Common myeloid progenitor, CD34-positive (primary cell): ENCODE results near the gene SLC47A1.
A peak's percentile ranks its signal among the peaks of the same experiment; 100 is the strongest.

Experiments used
- CTCF ChIA-PET: fragments of 350-600 bp; sonication (Branson Sonifier 250); formaldehyde crosslinking; loops from one replicate; lab custom pipeline; 2021; ENCODE audit warnings: antibody characterized with exemption; lab: Charles Lee
- POLR2A ChIA-PET: fragments of 350-600 bp; sonication (Branson Sonifier 250); formaldehyde crosslinking; loops from one replicate; lab custom pipeline; 2021; ENCODE audit warnings: antibody characterized with exemption; lab: Charles Lee
- DNase-seq, 3 donors: peaks; one replicate each; pipeline versions ENCODE4 v3.0.0 to v3.0.0-alpha.2; 2013
- H3K27ac ChIP-seq, 2 experiments: 1 replicate in 1 of 2; 2 replicates in 1 of 2; pipeline ENCODE4 v1.7.0; 2013; ENCODE audit warnings: inconsistent platforms in 2 of 2, low read length in 2 of 2, mild to moderate bottlenecking in 2 of 2, low read depth in 1 of 2, moderate library complexity in 1 of 2; ENCODE audit not compliant: severe bottlenecking in 2 of 2, insufficient read depth in 1 of 2, poor library complexity in 1 of 2
- H3K27me3 ChIP-seq, 5 experiments: replicated peaks in 2 of 5; 1 replicate in 3 of 5; 2 replicates in 2 of 5; pipeline versions ENCODE4 v1.6.1 to v1.7.0; 2013; ENCODE audit warnings: low read length in 4 of 5, mild to moderate bottlenecking in 2 of 5, moderate library complexity in 2 of 5, inconsistent platforms in 1 of 5; ENCODE audit not compliant: insufficient read depth in 5 of 5, control insufficient read depth in 4 of 5
- H3K36me3 ChIP-seq, 4 experiments: 1 replicate in 2 of 4; 2 replicates in 2 of 4; pipeline versions ENCODE4 v1.6.1 to v1.7.0; 2013; ENCODE audit warnings: low read length in 3 of 4, control low read depth in 1 of 4, mild to moderate bottlenecking in 1 of 4; ENCODE audit not compliant: control insufficient read depth in 4 of 4, insufficient read depth in 4 of 4
- H3K4me1 ChIP-seq, 4 experiments: 1 replicate in 3 of 4; 2 replicates in 1 of 4; pipeline versions ENCODE4 v1.6.1 to v1.7.1; 2013; ENCODE audit warnings: low read length in 3 of 4, mild to moderate bottlenecking in 3 of 4, control low read depth in 1 of 4, inconsistent platforms in 1 of 4, moderate library complexity in 1 of 4; ENCODE audit not compliant: control insufficient read depth in 4 of 4, insufficient read depth in 4 of 4; ENCODE audit errors: control extremely low read depth in 1 of 4
- H3K4me3 ChIP-seq, 7 experiments: 1 replicate in 4 of 7; 2 replicates in 3 of 7; pipeline versions ENCODE4 v1.5.1 to v1.7.0; 2013; ENCODE audit warnings: mild to moderate bottlenecking in 7 of 7, low read length in 6 of 7, moderate library complexity in 6 of 7, inconsistent platforms in 2 of 7, low read depth in 2 of 7, control low read depth in 1 of 7; ENCODE audit not compliant: insufficient read depth in 4 of 7, control insufficient read depth in 1 of 7; ENCODE audit errors: extremely low read depth in 1 of 7
- H3K9me3 ChIP-seq, 5 experiments: 1 replicate in 4 of 5; 2 replicates in 1 of 5; pipeline versions ENCODE4 v1.6.1 to v1.7.1; 2013; ENCODE audit warnings: low read length in 4 of 5, mild to moderate bottlenecking in 2 of 5, inconsistent platforms in 1 of 5, low read depth in 1 of 5, moderate library complexity in 1 of 5; ENCODE audit not compliant: control insufficient read depth in 4 of 5, insufficient read depth in 2 of 5; ENCODE audit errors: control extremely low read depth in 1 of 5
- WGBS: methylation state at CpG from one replicate; pipeline ENCODE4 v1.1.5; 2013; ENCODE audit not compliant: insufficient coverage; 5-methylcytosine and 5-hydroxymethylcytosine counted together

The SLC47A1 gene

GRCh38 chr17:19590912-19591551 is 57.4 kb downstream of the SLC47A1 start:
- ChIA-PET CTCF (interaction anchor here (1.1 kb wide), 1 partner anchor 9 kb away, joined by 4 read pairs; no protein-coding TSS in a partner anchor), POLR2A (no interaction called here)
- Histone ChIP-seq H3K4me3 (no peak overlapping the region), H3K9me3 (no peaks in the 10 kb centered on the region), H3K36me3 (no peaks in the 10 kb centered on the region), H3K27ac (no peak overlapping the region), H3K27me3 (no peaks in the 10 kb centered on the region), H3K4me1 (peaks cover 0 to 10% (median 0%) of the 10 kb centered on the region in 4 experiments)
- 95% methylated on average over 6 of the region's 8 CpGs for WGBS
- no peak for DNase-seq

DNA sequence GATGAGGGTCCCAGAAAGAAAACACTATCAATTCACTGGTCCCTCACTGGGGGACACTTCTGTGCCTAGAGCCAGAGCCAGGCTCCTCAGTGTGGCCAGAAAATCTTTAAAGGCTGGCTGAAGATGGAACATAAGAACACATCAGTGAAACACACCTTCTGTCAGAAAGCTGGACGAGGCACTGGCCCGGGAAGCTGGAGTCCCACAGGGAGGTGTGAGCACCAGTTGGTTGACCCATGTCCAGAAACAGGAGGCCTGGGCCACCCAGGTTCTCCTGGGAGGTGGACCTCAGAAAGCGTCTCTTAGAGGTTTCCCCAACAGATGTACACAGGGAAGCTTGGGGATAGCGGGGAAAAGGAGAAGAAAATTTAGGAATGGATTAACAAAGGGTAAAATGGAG is 58.7 kb downstream of the SLC47A1 start:
- H3K27ac ChIP-seq = no peak overlapping the region
- DNase-seq = no peak
- H3K9me3 ChIP-seq = no peaks in the 10 kb centered on the region
- H3K4me3 ChIP-seq = no peak overlapping the region
- H3K27me3 ChIP-seq = no peaks in the 10 kb centered on the region
- no peaks in the 10 kb centered on the region for H3K36me3 ChIP-seq
- ChIA-PET POLR2A (no interaction called here), CTCF (interaction anchor here (1.0 kb wide), 1 partner anchor 76 kb away, joined by 4 read pairs; no protein-coding TSS in a partner anchor)
- peaks cover 0 to 10% (median 0%) of the 10 kb centered on the region in 4 experiments for H3K4me1 ChIP-seq
- WGBS = 94% methylated on average over 4 of the region's 4 CpGs

DNA sequence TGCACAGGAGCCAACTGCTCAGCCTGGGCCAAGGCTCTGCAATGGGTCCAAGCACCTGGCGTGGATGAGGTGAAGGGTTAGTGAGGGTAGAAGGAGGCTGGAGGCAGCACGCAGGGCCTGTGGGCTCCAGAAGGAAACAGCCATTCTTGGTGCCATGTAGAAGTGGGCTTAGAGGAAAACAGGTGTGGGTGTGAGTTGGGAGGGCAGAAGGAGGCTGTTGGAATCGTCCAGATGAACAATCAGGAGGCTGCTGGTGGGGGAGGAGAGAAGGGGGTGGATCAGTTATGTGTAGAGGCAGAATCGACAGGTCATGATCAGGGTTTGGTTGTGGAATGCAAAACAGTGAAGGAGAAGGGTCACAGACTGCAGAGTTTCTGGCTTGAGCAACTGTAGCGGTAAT is 63.2 kb downstream of the SLC47A1 start:
- H3K27me3 ChIP-seq = no peaks in the 10 kb centered on the region
- H3K27ac ChIP-seq = no peak overlapping the region
- H3K36me3 ChIP-seq = no peaks in the 10 kb centered on the region
- CTCF ChIA-PET = interaction anchor here (0.6 kb wide), 1 partner anchor 117 kb away, joined by 3 read pairs; no protein-coding TSS in a partner anchor
- no peaks in the 10 kb centered on the region for H3K4me1 ChIP-seq
- no peak for DNase-seq
- no peak overlapping the region for H3K4me3 ChIP-seq
- POLR2A ChIA-PET = no interaction called here
- no peaks in the 10 kb centered on the region for H3K9me3 ChIP-seq
- 98% methylated on average over 4 of the region's 5 CpGs for WGBS

DNA sequence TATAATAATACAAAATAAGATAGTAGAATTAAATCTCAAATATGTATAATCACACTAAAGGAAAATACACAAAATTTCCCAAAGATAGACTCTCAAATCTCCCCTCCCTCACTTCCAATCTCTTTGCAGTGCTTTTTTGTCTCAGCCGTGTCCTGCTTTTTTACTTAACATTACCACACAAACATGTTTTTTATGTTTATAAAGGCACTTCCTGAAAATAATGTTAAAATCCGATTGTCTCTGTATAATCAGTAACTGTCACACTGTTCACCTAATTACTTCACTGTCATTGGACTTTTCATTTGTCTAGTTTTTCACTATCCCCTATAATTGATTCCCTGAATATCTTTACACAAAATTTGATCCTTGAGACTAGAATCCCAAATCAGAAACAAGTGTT is 76.7 kb downstream of the SLC47A1 start:
- ChIA-PET CTCF (no interaction called here), POLR2A (interaction anchor here (0.6 to 0.9 kb wide), 2 partner anchors 16 to 26 kb away, joined by 3 read pairs; no protein-coding TSS in a partner anchor)
- H3K4me3 ChIP-seq = no peak overlapping the region
- no peaks in the 10 kb centered on the region for H3K4me1 ChIP-seq
- H3K27ac ChIP-seq = no peak overlapping the region
- no peaks in the 10 kb centered on the region for H3K36me3 ChIP-seq
- no peak for DNase-seq
- H3K9me3 ChIP-seq = no peaks in the 10 kb centered on the region
- 28% methylated on average over 2 of the region's 2 CpGs for WGBS
- no peaks in the 10 kb centered on the region for H3K27me3 ChIP-seq

- no peaks in the 10 kb centered on the region for H3K4me1 ChIP-seq
- 100% methylated on average over 1 of the region's 5 CpGs for WGBS
- H3K9me3 ChIP-seq = no peaks in the 10 kb centered on the region
- no peaks in the 10 kb centered on the region for H3K36me3 ChIP-seq
- no peak for DNase-seq
- no peak overlapping the region for H3K4me3 ChIP-seq
- no peak overlapping the region for H3K27ac ChIP-seq
- ChIA-PET POLR2A (interaction anchor here (0.9 kb wide), 1 partner anchor 25 kb away, joined by 3 read pairs; no protein-coding TSS in a partner anchor), CTCF (no interaction called here)
- no peaks in the 10 kb centered on the region for H3K27me3 ChIP-seq
Observed at GRCh38 chr17:19610879-19611278, 77.2 kb downstream of the SLC47A1 start.

GRCh38 chr17:19613979-19614378 is 80.3 kb downstream of the SLC47A1 start:
- no peaks in the 10 kb centered on the region for H3K36me3 ChIP-seq
- ChIA-PET CTCF (interaction anchor here (1.6 to 1.9 kb wide), 2 partner anchors 10 to 148 kb away, joined by 4 to 8 read pairs; no protein-coding TSS in a partner anchor), POLR2A (no interaction called here)
- peaks cover 3 to 11% (median 7%) of the 10 kb centered on the region in 5 experiments for H3K9me3 ChIP-seq
- DNase-seq = no peak
- H3K4me1 ChIP-seq = no peaks in the 10 kb centered on the region
- H3K4me3 ChIP-seq = no peak overlapping the region
- no peaks in the 10 kb centered on the region for H3K27me3 ChIP-seq
- WGBS = 96% methylated on average over 10 of the region's 10 CpGs
- no peak overlapping the region for H3K27ac ChIP-seq

DNA sequence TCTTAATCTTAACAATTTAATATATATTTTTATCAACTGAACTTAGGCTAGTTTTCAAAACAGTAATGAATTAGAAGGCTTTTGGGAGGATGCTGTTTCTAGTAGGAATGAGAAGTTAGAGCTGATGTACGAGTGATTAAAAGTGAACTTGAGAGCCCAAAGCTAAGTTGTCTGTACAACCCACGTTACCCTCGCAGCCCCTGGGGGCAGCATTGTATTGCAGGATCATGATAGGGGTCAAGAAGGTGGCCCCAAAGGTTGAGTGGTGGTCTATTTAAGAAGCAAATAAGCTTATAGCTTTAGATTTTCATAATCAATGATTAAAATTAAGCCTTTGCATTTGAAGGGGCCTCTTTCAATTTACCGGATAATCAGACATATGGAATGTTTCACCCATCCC is 81.2 kb downstream of the SLC47A1 start:
- WGBS = 94% methylated on average over 2 of the region's 4 CpGs
- POLR2A ChIA-PET = no interaction called here
- Histone ChIP-seq H3K4me3 (no peak overlapping the region), H3K36me3 (no peaks in the 10 kb centered on the region), H3K4me1 (no peaks in the 10 kb centered on the region), H3K27ac (no peak overlapping the region), H3K9me3 (peaks cover 3 to 20% (median 14%) of the 10 kb centered on the region in 5 experiments), H3K27me3 (no peaks in the 10 kb centered on the region)
- CTCF ChIA-PET = interaction anchor here (1.4 to 1.9 kb wide), 4 partner anchors 9 to 150 kb away, joined by 4 to 8 read pairs (median 4); no protein-coding TSS in a partner anchor
- peak in 1 of 3 donors; percentile 12 for DNase-seq
